GM19099 (cell line): ENCODE data around the gene RAB11FIP3.

ENCODE experiments used
- POLR2A ChIP-seq: IDR thresholded peaks from 3 replicates; pipeline ENCODE4 v1.6.1; 2011; ENCODE audit warnings: low read depth; ENCODE audit not compliant: insufficient read length; ENCODE audit errors: extremely low read depth

Gene RAB11FIP3

DNA sequence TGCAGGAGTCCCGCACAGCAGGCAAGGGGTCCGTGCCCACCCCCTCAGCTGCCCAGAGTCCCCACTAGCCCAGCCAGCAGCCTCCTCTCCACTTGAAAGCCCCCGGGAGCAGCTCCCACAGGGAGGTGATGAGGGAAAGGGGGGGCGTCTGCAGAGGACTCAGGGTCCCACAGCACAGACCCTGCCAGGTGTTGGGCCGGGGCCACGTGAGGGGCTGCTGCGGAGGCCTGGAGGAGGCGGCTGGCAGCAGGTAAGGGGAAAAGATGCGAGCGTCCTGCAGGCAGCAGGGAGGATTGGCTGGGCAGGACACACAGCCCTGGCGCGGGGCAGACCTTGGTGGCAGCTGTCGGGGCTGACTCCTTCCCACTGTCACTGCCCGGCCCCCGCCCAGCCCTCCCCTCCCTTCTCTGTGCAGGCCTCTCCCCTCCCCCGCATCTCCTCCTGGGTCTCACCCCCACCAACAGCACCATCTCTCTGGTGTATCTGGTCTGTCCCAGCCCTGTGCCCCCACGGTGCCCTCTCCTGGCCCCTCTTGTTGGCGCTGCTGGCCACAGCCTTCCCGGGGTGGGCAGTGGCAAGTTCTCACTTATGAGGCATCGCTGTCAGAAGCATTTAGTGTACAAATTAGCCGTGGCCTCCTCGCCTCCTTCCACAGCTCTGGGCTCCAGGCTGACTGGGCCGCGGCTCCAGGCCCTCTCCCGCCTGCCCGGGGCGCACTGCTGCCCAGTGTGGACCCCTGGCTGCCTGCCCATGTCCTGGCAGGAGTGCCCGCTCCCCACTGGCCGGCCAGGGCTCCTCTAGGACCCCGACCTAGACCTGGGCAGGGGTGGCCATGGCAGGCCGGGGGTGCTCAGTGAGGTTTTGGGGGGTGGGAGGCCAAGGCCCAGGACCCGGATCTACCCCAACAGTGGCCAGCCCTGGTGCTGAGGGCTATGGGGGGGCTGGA, 130.4 kb downstream of the RAB11FIP3 start:
- TF ChIP-seq POLR2A = no peak

DNA sequence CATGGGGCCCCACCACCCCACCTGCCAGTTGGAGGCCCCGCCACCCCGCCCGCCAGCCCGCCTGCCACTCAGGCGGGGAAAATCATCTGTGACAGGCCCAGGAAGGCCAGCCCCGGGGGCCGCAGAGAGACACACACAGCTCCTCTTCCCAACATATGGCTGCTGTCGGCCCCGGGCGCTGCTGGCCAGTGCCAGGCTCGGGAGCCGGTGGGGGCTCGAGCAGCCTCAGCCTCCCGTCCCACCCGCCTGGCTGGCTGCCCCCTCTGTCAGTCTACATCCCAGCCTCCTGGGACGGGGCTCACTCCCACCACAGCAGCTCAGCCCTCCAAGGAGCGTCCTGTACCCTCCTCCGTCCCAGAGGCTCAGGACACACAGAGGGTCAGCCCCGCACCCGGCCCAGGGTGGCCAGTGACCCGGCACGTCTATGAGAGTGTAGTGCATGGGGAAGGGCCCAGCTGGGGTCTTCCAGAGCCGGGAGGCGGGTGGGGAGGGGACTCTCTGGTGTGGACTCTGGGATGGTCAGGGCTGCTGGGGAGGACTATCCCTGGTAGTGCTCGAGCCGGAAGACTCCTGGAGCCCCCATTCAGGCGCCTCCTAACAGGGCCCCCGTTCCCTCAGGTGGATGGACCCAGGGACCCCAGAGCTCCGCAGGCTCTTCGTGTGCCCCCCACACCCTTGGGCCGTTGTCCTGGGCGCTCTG, 131.2 kb downstream of the RAB11FIP3 start:
- TF ChIP-seq POLR2A = no peak

DNA sequence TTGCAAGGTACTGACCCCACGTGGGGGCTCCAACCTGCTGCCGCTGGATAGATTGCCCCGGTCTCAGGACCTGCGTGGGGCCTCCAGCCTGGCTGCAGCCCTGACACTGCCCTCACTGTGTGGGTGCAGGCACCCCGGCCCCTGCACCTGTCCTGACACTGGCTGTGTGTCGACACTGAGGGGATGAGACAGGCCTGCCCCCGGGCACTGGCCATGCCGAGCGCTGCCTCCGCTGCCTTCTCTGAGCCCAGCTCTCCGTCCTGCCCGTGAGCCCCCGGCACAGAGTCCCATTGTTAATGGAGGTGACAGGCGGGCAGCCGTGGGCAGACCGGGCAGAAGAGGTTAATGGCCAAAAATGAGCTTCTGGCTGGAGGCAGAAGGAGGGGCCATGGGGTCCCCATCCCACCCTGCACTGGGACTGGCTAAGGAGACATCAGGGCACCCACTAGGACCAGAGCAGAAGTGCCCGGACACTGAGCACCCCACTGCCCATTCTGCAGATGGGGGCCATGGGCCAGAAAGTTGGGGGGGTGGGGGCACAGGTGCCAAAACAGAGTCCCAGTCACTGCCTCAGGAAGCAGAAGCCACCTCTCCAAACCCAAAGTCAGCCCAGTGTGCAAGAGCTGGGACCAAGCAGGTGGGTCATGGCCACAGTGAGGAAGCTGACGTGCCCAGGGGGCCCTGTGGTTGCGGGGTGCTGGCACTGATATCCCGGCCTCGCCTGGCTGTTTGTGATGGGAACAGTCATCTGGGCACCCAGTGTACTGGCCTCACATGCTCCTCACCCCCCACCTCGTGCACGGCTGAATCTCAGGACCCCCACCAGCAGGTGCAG, 132.2 kb downstream of the RAB11FIP3 start:
- no peak for TF ChIP-seq POLR2A

DNA sequence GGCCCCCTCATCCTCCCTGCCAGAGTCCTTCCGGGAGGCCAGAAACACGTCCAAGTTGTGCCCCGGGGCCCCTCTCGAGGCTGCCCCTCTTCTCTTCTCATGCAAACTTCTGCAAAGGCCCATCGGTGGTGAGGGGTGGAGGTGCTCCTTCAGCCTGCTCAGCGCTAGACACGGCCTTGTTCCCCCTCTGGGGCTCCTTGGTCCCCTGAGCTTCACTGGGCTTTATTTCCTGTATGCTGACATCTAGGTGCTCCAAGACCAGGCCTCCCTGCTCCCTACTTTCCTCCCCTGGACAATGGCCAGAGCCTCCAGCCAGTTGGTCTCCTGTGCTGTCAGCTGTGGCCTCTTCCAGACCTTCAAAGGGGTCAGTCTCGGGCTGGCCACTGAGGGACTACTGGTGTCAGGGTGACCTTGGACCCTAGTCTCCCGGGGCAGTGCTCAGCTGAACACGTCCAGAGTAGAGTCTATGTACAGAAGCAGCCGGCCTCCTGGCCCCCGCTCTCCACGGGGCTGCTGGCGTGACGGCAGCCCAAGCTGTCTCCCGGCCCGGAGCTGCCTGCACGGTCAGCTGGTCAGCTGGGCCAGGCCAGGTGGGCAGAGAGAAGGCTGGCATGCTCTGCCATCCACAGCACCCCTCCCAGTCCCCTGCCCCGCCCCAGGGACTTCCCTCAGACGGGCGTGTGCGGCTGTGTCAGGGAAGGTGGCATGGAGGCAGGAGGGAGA, 133.0 kb downstream of the RAB11FIP3 start:
- TF ChIP-seq POLR2A = no peak

DNA sequence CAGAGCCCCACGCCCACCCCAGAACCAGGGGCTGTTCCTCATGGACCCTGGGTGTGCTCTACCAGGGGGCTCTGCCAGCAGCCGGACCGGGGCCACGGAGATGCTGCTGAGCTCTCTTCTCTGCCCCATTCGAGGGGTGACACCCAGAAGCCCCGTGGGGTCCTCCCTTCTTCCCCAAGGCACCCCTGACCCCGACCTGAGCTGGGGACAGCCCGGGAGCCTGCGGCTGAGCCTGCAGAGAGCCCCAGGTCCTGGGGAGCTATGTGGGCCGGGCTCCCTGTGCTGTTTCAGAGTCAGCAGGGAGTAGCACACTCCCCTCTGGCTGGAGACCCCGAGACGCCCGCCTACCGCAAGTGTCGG, 133.6 kb downstream of the RAB11FIP3 start:
- TF ChIP-seq POLR2A = no peak

DNA sequence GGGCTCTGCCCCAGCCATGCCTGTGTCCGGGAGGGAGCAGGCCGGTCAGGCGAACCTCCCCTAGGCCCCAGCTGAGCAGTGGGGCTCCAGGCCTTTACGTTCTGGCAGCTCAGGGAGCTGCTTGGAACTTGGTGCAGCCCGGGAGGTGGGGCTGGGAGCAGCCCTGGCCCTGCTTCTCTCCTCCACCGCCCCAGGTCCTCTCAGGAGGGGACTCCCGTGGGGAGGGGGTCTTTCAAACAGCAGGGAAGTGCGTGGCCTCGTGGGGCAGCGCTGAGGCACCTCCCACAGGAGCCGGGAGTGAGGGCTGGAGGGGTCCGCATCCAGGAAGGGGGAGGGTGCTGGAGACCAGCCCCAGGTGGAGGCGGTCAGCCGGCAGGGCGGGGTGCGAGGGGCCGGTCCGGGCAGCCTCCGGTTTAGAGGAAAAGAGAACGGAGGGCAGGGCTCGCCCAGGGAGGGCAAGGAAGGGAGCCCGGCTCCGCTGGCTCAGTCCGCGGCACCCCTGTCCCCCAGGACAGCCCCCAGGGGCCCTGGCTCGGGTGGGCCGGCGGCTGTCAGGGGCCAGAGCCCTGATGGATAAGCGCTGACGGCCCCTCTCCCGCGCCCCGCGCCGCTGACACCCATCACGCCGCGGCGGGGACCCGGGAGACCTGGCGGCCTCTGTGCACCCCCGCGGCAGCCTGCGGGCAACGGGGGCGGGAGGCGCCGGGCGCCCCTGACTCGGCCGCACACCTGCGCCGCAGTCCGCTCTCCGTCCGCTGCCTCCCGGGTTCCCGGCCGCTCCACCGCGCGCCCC, 134.2 kb downstream of the RAB11FIP3 start:
- no peak for TF ChIP-seq POLR2A

GRCh38 chr16:560204-560700, 134.8 kb downstream of the RAB11FIP3 start, which contains the start of gene PRR35:
Gene PRR35 (plus strand): TSS chr16:560394. CDS start chr16:563295, 2,901 bp downstream.
- no peak for TF ChIP-seq POLR2A

DNA sequence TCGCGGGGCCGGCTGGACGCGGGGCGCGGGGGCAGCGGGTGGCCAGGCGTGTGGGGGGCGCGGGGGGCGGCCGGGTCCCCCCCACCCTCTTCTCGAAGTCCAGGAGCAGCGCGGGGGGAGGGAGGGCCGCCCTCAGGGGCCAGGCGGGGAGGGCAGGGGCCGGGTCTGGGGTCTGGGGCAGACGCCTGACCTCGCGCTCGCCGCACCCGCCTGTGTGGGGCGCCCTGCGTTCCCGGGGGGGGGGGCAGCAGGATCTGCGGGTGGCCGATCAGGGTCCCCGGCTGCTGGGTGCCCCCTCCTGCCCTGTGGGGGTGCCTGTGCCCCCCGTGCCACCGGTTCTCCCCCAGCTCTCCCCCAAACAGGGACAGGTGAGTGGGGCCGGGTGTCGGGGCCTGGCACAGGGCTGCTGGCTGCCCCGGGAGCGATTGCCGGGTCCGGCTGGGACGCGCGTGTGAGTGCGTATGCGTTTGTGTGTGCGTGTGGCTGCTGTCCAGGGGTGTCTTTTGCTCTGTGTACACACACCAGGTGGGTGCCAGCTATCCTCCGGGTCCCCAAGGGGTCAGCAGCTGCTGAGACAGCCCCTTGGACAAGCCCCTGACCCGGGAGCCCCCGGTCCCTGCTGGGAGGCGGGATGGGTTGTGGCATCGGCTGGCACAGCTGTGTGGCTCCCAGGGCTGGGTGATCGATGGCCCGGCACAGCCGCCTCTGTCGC, 135.4 kb downstream of the RAB11FIP3 start:
- TF ChIP-seq POLR2A = no peak

DNA sequence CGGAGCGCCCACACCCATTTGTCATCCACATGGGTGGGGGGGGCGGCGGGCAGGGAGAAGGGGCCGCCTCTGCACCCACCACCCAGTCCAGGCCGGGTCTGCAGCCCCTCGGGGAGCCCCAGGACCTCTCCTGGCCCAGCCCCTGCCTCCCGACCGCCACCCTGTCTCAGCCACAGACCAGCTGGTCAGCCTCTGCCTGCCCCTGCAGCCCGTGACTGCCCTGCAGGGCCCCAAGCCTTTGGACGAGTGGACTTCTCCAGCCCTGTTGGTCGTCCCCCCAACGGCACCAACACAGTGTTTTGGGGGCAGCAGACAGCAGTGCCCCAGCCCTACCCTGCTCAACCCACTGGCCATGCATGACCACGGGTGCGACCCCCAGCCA, 136.0 kb downstream of the RAB11FIP3 start:
- TF ChIP-seq POLR2A = no peak

GRCh38 chr16:561957-562938, 136.8 kb downstream of the RAB11FIP3 start:
- no peak for TF ChIP-seq POLR2A

GRCh38 chr16:563072-563644, 137.7 kb downstream of the RAB11FIP3 start:
- TF ChIP-seq POLR2A = no peak
